GM18517 (cell line): ENCODE results near the gene SPOCK3.

Experiments used
- ATAC-seq: cut with Tn5 transposase; IDR thresholded peaks from one replicate; pipeline ENCODE4 v1.9.1; 2021; ENCODE audit warnings: mild to moderate bottlenecking, moderate library complexity; ENCODE audit not compliant: unreplicated experiment

Gene SPOCK3

GRCh38 chr4:166688835-166689234, 545.5 kb downstream of the SPOCK3 start:
- no peak for ATAC-seq

- no peak for ATAC-seq
Measured at GRCh38 chr4:166687828-166688227, 546.5 kb downstream of the SPOCK3 start.
